Keratinocyte (primary cell): ENCODE results near the gene NOS1AP. TPM values are rescaled to one million over a fixed set of nuclear protein-coding genes. Genes with fewer than 3 reads are reported as not detected.

Experiments used
- DNase-seq: peaks from one replicate; pipeline ENCODE4 v3.0.0-alpha.2; 2011; ENCODE audit warnings: low read depth, missing footprints, low spot score
- FAIRE-seq: peaks from 2 replicates; lab custom pipeline; 2011; peaks lifted over from hg19 to GRCh38; lab: Jason Lieb, UNC
- H2AFZ ChIP-seq: 2 replicates; pipeline ENCODE4 v1.6.0; 2012; ENCODE audit warnings: low read length, control low read depth, inconsistent platforms; ENCODE audit not compliant: control insufficient read depth
- H3K27ac ChIP-seq: 2 replicates; pipeline ENCODE4 v1.5.1; 2011; ENCODE audit warnings: low read length; ENCODE audit not compliant: control insufficient read depth, insufficient read depth
- H3K27me3 ChIP-seq: 3 replicates; pipeline ENCODE4 v1.6.0; 2011; ENCODE audit warnings: low read length; ENCODE audit not compliant: control insufficient read depth, insufficient read depth; ENCODE audit errors: extremely low read depth
- H3K36me3 ChIP-seq, 2 experiments: 2 replicates in 1 of 2; 3 replicates in 1 of 2; pipeline ENCODE4 v1.5.1; 2011; ENCODE audit warnings: low read length in 2 of 2, mild to moderate bottlenecking in 1 of 2; ENCODE audit not compliant: control insufficient read depth in 2 of 2, insufficient read depth in 2 of 2; ENCODE audit errors: extremely low read depth in 1 of 2
- H3K4me1 ChIP-seq: 3 replicates; pipeline ENCODE4 v1.5.1; 2011; ENCODE audit warnings: low read length; ENCODE audit not compliant: control insufficient read depth, insufficient read depth; ENCODE audit errors: extremely low read depth
- H3K4me2 ChIP-seq: 3 replicates; pipeline ENCODE4 v1.6.0; 2011; ENCODE audit warnings: low read depth, low read length; ENCODE audit not compliant: control insufficient read depth, insufficient read depth; ENCODE audit errors: extremely low read depth
- H3K4me3 ChIP-seq, 3 experiments: fragments of 200-600 bp in 1 of 3; sonication (generic) in 1 of 3; 2 replicates in 2 of 3; 3 replicates in 1 of 3; pipeline ENCODE4 v1.5.1; 2011 to 2016; ENCODE audit warnings: low read length in 3 of 3, mild to moderate bottlenecking in 3 of 3, control low read depth in 2 of 3, inconsistent platforms in 1 of 3, low read depth in 1 of 3, mixed read lengths in 1 of 3, mixed run types in 1 of 3, moderate library complexity in 1 of 3; ENCODE audit not compliant: control insufficient read depth in 2 of 3, insufficient read depth in 2 of 3; ENCODE audit errors: extremely low read depth in 1 of 3
- H3K79me2 ChIP-seq: 2 replicates; pipeline ENCODE4 v1.6.0; 2012; ENCODE audit warnings: low read length; ENCODE audit not compliant: control insufficient read depth, insufficient read depth
- H3K9ac ChIP-seq: 3 replicates; pipeline ENCODE4 v1.6.0; 2011; ENCODE audit warnings: low read length; ENCODE audit not compliant: control insufficient read depth, insufficient read depth; ENCODE audit errors: extremely low read depth
- H3K9me1 ChIP-seq: 3 replicates; pipeline ENCODE4 v1.6.0; 2011; ENCODE audit warnings: low read length; ENCODE audit not compliant: control insufficient read depth, insufficient read depth; ENCODE audit errors: extremely low read depth
- H3K9me3 ChIP-seq: 2 replicates; pipeline ENCODE4 v1.5.1; 2012; ENCODE audit warnings: low read depth, low read length; ENCODE audit not compliant: control insufficient read depth
- H4K20me1 ChIP-seq: 3 replicates; pipeline ENCODE4 v1.6.0; 2011; ENCODE audit warnings: low read length; ENCODE audit not compliant: control insufficient read depth, insufficient read depth; ENCODE audit errors: extremely low read depth
- CTCF ChIP-seq, 3 experiments: IDR thresholded peaks in 1 of 3; conservative IDR thresholded peaks in 1 of 3; optimal IDR thresholded peaks in 1 of 3; 2 replicates in 2 of 3; 3 replicates in 1 of 3; pipeline versions ENCODE3 to v1.5.1; 2011; ENCODE audit warnings: low read length in 3 of 3, mild to moderate bottlenecking in 3 of 3, moderate library complexity in 2 of 3, control low read depth in 1 of 3, inconsistent platforms in 1 of 3; ENCODE audit not compliant: insufficient read depth in 2 of 3; ENCODE audit errors: extremely low read depth in 1 of 3
- EZH2 ChIP-seq: IDR thresholded peaks from one replicate; pipeline ENCODE4 v1.6.1; 2012; ENCODE audit warnings: inconsistent platforms, mild to moderate bottlenecking, low read length, moderate library complexity
- dilution Hi-C: fragments of 300-500 bp; cut with MboI; formaldehyde crosslinking; loops from one replicate; pipeline ENCODE4 v1.7.0; 2020; ENCODE audit warnings: low sequenced_read_pairs; ENCODE audit not compliant: extremely low pct_ligation_motif_present
- polyA plus RNA-seq, 5 experiments: library from polyadenylated mRNA; depleted of rRNA in 3 of 5; stranded (reverse) in 3 of 5; stranded (forward) in 1 of 5; unstranded in 1 of 5; fragments of >200 nt; gene quantifications; 1 replicate in 1 of 5; 2 replicates in 3 of 5; 3 replicates in 1 of 5; pipeline versions ENCODE4 v1.2.1 to v1.2.3, GENCODE V29; 2011 to 2012; ENCODE audit warnings: missing spikeins in 2 of 5, low read depth in 1 of 5, low replicate concordance in 1 of 5

NOS1AP gene
- polyA plus RNA-seq, 1 donor (not counting 4 experiments of a cell fraction or from before 2014, with no cell fraction given), result not detected

DNA sequence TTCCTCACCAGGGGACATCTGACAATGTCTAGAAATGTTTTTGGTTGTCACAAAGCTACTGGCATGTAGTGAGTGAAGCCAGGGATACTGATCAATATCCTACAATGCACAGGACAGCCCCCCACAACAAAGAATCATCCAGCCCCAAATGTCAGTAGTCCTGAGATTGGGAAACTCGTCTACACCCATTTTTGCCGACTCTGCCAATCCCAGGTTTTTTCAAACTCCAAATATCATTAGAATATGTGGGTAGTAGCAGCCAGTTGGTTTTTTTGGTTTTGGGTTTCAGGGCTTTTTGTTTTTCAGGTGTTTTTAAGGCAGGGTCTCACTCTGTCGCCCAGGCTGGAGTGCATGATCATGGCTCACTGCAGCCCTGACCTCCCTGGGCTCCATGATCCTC lies 301.2 kb downstream of the NOS1AP start:
- no peak overlapping the region for H3K4me3 ChIP-seq
- no peak overlapping the region for H2AFZ ChIP-seq
- DNase-seq (no peak), FAIRE-seq (no peak)
- H3K9ac ChIP-seq, result no peak overlapping the region
- H4K20me1 ChIP-seq, result no peaks in the 10 kb centered on the region
- H3K79me2 ChIP-seq, result no peaks in the 10 kb centered on the region
- H3K27ac ChIP-seq, result no peak overlapping the region
- H3K36me3 ChIP-seq, result no peaks in the 10 kb centered on the region
- dilution Hi-C loops, result no loop called here
- no peaks in the 10 kb centered on the region for H3K9me1 ChIP-seq
- TF ChIP-seq EZH2, result no peak
- TF ChIP-seq CTCF (optimal IDR thresholded peaks at IDR 0.05 in 1 of 3, IDR thresholded peaks at IDR 0.05 in 1 of 3, conservative IDR thresholded peaks at IDR 0.05 in 1 of 3; ENCODE audit: extremely low read depth in 1 of 3, insufficient read depth in 2 of 3, low read length in 3 of 3), result no peak
- no peaks in the 10 kb centered on the region for H3K27me3 ChIP-seq
- H3K4me1 ChIP-seq, result peaks cover 29% of the 10 kb centered on the region
- no peak overlapping the region for H3K4me2 ChIP-seq
- no peaks in the 10 kb centered on the region for H3K9me3 ChIP-seq

GRCh38 chr1:162371611-162372010 lies 302.1 kb downstream of the NOS1AP start:
- H3K4me2 ChIP-seq, result no peak overlapping the region
- DNase-seq (no peak), FAIRE-seq (no peak)
- H3K9ac ChIP-seq, result no peak overlapping the region
- no peaks in the 10 kb centered on the region for H3K27me3 ChIP-seq
- H3K9me3 ChIP-seq, result no peaks in the 10 kb centered on the region
- peak overlapping the region; percentile 37 for H3K27ac ChIP-seq
- H4K20me1 ChIP-seq, result no peaks in the 10 kb centered on the region
- no peak overlapping the region for H3K4me3 ChIP-seq
- H3K36me3 ChIP-seq, result no peaks in the 10 kb centered on the region
- TF ChIP-seq CTCF (optimal IDR thresholded peaks at IDR 0.05 in 1 of 3, IDR thresholded peaks at IDR 0.05 in 1 of 3, conservative IDR thresholded peaks at IDR 0.05 in 1 of 3; ENCODE audit: extremely low read depth in 1 of 3, insufficient read depth in 2 of 3, low read length in 3 of 3), result no peak
- TF ChIP-seq EZH2, result no peak
- H3K9me1 ChIP-seq, result no peaks in the 10 kb centered on the region
- dilution Hi-C loops, result no loop called here
- no peak overlapping the region for H2AFZ ChIP-seq
- peaks cover 29% of the 10 kb centered on the region for H3K4me1 ChIP-seq
- no peaks in the 10 kb centered on the region for H3K79me2 ChIP-seq
